T-helper 2 cell treated with Interferon-gamma antibody and Interleukin-4, amounts not matched to agents 5 μg/mL and 100 μg/mL, for 36 hours (primary cell): ENCODE results near the gene IFITM2.
"Not testable (repeated sequence)": the region's sequence is repeated elsewhere in the genome, so short reads cannot be mapped to it uniquely, and the experiment has no call there.

Experiments used
- DNase-seq: peaks from one replicate; pipeline ENCODE4 v3.0.0; 2021; ENCODE audit warnings: low spot score
- H3K27ac Mint-ChIP-seq: one replicate; pipeline ENCODE4 v1.8.0; 2021; ENCODE audit warnings: mild to moderate bottlenecking, mixed read lengths
- H3K27me3 Mint-ChIP-seq: one replicate; pipeline ENCODE4 v1.8.0; 2021; ENCODE audit warnings: low read depth, mixed read lengths
- H3K36me3 Mint-ChIP-seq: one replicate; pipeline ENCODE4 v1.8.0; 2021; ENCODE audit warnings: low read depth, mixed read lengths
- H3K4me1 Mint-ChIP-seq: one replicate; pipeline ENCODE4 v1.8.0; 2021; ENCODE audit warnings: low read depth, mixed read lengths
- H3K4me3 Mint-ChIP-seq: one replicate; pipeline ENCODE4 v1.8.0; 2022; ENCODE audit warnings: mild to moderate bottlenecking, moderate library complexity, mixed read lengths
- H3K9me3 Mint-ChIP-seq: one replicate; pipeline ENCODE4 v1.8.0; 2021; ENCODE audit warnings: mixed read lengths

IFITM2 gene

GRCh38 chr11:307766-308708 lies at the start of gene IFITM2:
TSS of gene IFITM2 (plus strand) at chr11:307816. CDS start at chr11:308193, 377 bp downstream.
- H3K9me3 Mint-ChIP-seq, H3K27me3 Mint-ChIP-seq: not testable (repeated sequence)
- peak; percentile 64 for DNase-seq
- H3K4me1 Mint-ChIP-seq = peaks cover 39% of the 10 kb centered on the region
- H3K4me3 Mint-ChIP-seq = peak within 1 kb of the TSS; percentile 93
- peak within 1 kb of the TSS; percentile 95 for H3K27ac Mint-ChIP-seq
- peaks cover 24% of the 10 kb centered on the region for H3K36me3 Mint-ChIP-seq

- no peaks in the 10 kb centered on the region for H3K9me3 Mint-ChIP-seq
- H3K4me3 Mint-ChIP-seq = no peak overlapping the region
- H3K4me1 Mint-ChIP-seq = peaks cover 2% of the 10 kb centered on the region
- H3K36me3 Mint-ChIP-seq = no peaks in the 10 kb centered on the region
- H3K27me3 Mint-ChIP-seq = peaks cover 7% of the 10 kb centered on the region
- no peak overlapping the region for H3K27ac Mint-ChIP-seq
- no peak for DNase-seq
Observed at GRCh38 chr11:259413-259812, 48.2 kb upstream of the IFITM2 start.

GRCh38 chr11:261624-262023 lies 46.0 kb upstream of the IFITM2 start:
- Mint-ChIP-seq H3K4me1 (peaks cover 3% of the 10 kb centered on the region), H3K27me3 (peaks cover 9% of the 10 kb centered on the region), H3K9me3 (no peaks in the 10 kb centered on the region), H3K36me3 (no peaks in the 10 kb centered on the region), H3K27ac (no peak overlapping the region), H3K4me3 (no peak overlapping the region)
- no peak for DNase-seq

GRCh38 chr11:266676-267439 lies 40.8 kb upstream of the IFITM2 start:
- DNase-seq = no peak
- peaks cover 2% of the 10 kb centered on the region for H3K27me3 Mint-ChIP-seq
- H3K27ac Mint-ChIP-seq = peak overlapping the region; percentile 84
- H3K9me3 Mint-ChIP-seq = no peaks in the 10 kb centered on the region
- H3K36me3 Mint-ChIP-seq = no peaks in the 10 kb centered on the region
- peaks cover 28% of the 10 kb centered on the region for H3K4me1 Mint-ChIP-seq
- peak overlapping the region; percentile 79 for H3K4me3 Mint-ChIP-seq

- no peaks in the 10 kb centered on the region for H3K9me3 Mint-ChIP-seq
- H3K27me3 Mint-ChIP-seq = peaks cover 4% of the 10 kb centered on the region
Observed at GRCh38 chr11:267491-267994, 40.1 kb upstream of the IFITM2 start.

GRCh38 chr11:268716-269145 lies 38.9 kb upstream of the IFITM2 start:
- Mint-ChIP-seq H3K27me3 (peaks cover 12% of the 10 kb centered on the region), H3K4me1 (peaks cover 28% of the 10 kb centered on the region), H3K4me3 (peak overlapping the region; percentile 93), H3K27ac (peak overlapping the region; percentile 96)
- not testable (repeated sequence) for H3K9me3 Mint-ChIP-seq, H3K36me3 Mint-ChIP-seq
- DNase-seq = peak; percentile 69

More at GRCh38 chr11:267491-267994, 40.1 kb upstream of the IFITM2 start:
- Mint-ChIP-seq H3K27ac (peak overlapping the region; percentile 96), H3K4me3 (peak overlapping the region; percentile 93), H3K36me3 (no peaks in the 10 kb centered on the region), H3K4me1 (peaks cover 28% of the 10 kb centered on the region)
- DNase-seq = peak; percentile 52

- Mint-ChIP-seq H3K36me3 (no peaks in the 10 kb centered on the region), H3K4me3 (peak overlapping the region; percentile 93), H3K4me1 (peaks cover 28% of the 10 kb centered on the region), H3K27ac (peak overlapping the region; percentile 96), H3K27me3 (peaks cover 12% of the 10 kb centered on the region), H3K9me3 (no peaks in the 10 kb centered on the region)
- peak; percentile 62 for DNase-seq
Observed at GRCh38 chr11:269146-269890, 38.3 kb upstream of the IFITM2 start.

GRCh38 chr11:270451-271318 lies 36.9 kb upstream of the IFITM2 start:
- Mint-ChIP-seq H3K27ac (peak overlapping the region; percentile 52), H3K36me3 (no peaks in the 10 kb centered on the region), H3K4me3 (no peak overlapping the region), H3K9me3 (no peaks in the 10 kb centered on the region), H3K4me1 (peaks cover 28% of the 10 kb centered on the region), H3K27me3 (peaks cover 19% of the 10 kb centered on the region)
- no peak for DNase-seq

- DNase-seq = no peak
- Mint-ChIP-seq H3K36me3 (peaks cover 5% of the 10 kb centered on the region), H3K27me3 (peaks cover 24% of the 10 kb centered on the region), H3K4me1 (peaks cover 32% of the 10 kb centered on the region), H3K4me3 (no peak overlapping the region), H3K9me3 (peaks cover 5% of the 10 kb centered on the region), H3K27ac (no peak overlapping the region)
Observed at GRCh38 chr11:271319-271715, 36.3 kb upstream of the IFITM2 start.

GRCh38 chr11:272195-272930 lies 35.3 kb upstream of the IFITM2 start:
- DNase-seq = no peak
- peaks cover 33% of the 10 kb centered on the region for H3K4me1 Mint-ChIP-seq
- H3K27ac Mint-ChIP-seq = peak overlapping the region; percentile 67
- peaks cover 11% of the 10 kb centered on the region for H3K9me3 Mint-ChIP-seq
- H3K4me3 Mint-ChIP-seq = no peak overlapping the region
- peaks cover 31% of the 10 kb centered on the region for H3K27me3 Mint-ChIP-seq
- peaks cover 12% of the 10 kb centered on the region for H3K36me3 Mint-ChIP-seq

GRCh38 chr11:272931-273198 lies 34.8 kb upstream of the IFITM2 start:
- Mint-ChIP-seq H3K4me3 (no peak overlapping the region), H3K9me3 (peaks cover 11% of the 10 kb centered on the region), H3K27me3 (peaks cover 35% of the 10 kb centered on the region), H3K27ac (no peak overlapping the region), H3K4me1 (peaks cover 36% of the 10 kb centered on the region), H3K36me3 (peaks cover 15% of the 10 kb centered on the region)
- DNase-seq = no peak

GRCh38 chr11:276219-276618 lies 31.4 kb upstream of the IFITM2 start:
- Mint-ChIP-seq H3K27me3 (peaks cover 55% of the 10 kb centered on the region), H3K4me1 (peaks cover 27% of the 10 kb centered on the region), H3K36me3 (peaks cover 17% of the 10 kb centered on the region), H3K27ac (no peak overlapping the region), H3K9me3 (peaks cover 11% of the 10 kb centered on the region), H3K4me3 (no peak overlapping the region)
- no peak for DNase-seq
